PC-9 (cell line): Measurements from ENCODE around the gene SORBS1. TPM values are rescaled to one million over a fixed set of nuclear protein-coding genes. Genes with fewer than 3 reads are reported as not detected.
"Not testable (repeated sequence)": the region's sequence is repeated elsewhere in the genome, so short reads cannot be mapped to it uniquely, and the experiment has no call there.

Experiments
- BruUV-seq: library from RNA; stranded (reverse); fragments of 400-500 nt; replicated peaks from 2 replicates; lab custom pipeline; 2021; lab: Mats Ljungman, UMichigan
- CTCF ChIA-PET: fragments of 300-600 bp; sonication (Branson Sonifier 250); formaldehyde crosslinking; loops from one replicate; lab custom pipeline; 2022; ENCODE audit warnings: antibody characterized with exemption; lab: Charles Lee
- POLR2A ChIA-PET: fragments of 300-600 bp; sonication (Branson Sonifier 250); formaldehyde crosslinking; loops from one replicate; lab custom pipeline; 2022; ENCODE audit warnings: antibody characterized with exemption; ENCODE audit not compliant: unreplicated experiment; lab: Charles Lee
- DNase-seq, 2 experiments: peaks; one replicate each; pipeline versions ENCODE4 v3.0.0 to v3.0.0-alpha.2; 2015 to 2022; ENCODE audit warnings: mixed read lengths in 1 of 2
- H2AFZ ChIP-seq: fragments of 200-600 bp; sonication (generic); 2 replicates; pipeline ENCODE4 v1.8.1; 2017; ENCODE audit warnings: antibody characterized with exemption
- H3F3A ChIP-seq: fragments of 200-600 bp; sonication (generic); 2 replicates; pipeline ENCODE4 v1.8.1; 2017; ENCODE audit warnings: antibody characterized with exemption, mild to moderate bottlenecking, low read depth; ENCODE audit not compliant: insufficient read depth
- H3K27ac ChIP-seq: fragments of 200-600 bp; sonication (generic); 2 replicates; pipeline ENCODE4 v1.6.1; 2016; ENCODE audit warnings: mixed run types
- H3K27me3 ChIP-seq: fragments of 200-600 bp; sonication (generic); 2 replicates; pipeline ENCODE4 v1.6.1; 2016; ENCODE audit warnings: low read depth, mixed run types; ENCODE audit not compliant: insufficient read depth
- H3K36me3 ChIP-seq: fragments of 200-600 bp; sonication (generic); 2 replicates; pipeline ENCODE4 v1.6.1; 2016; ENCODE audit warnings: low read depth, mixed run types
- H3K4me1 ChIP-seq: fragments of 200-600 bp; sonication (generic); replicated peaks from 2 replicates; pipeline ENCODE4 v1.6.1; 2016; ENCODE audit warnings: mixed run types; ENCODE audit not compliant: insufficient read depth
- H3K4me2 ChIP-seq: fragments of 200-600 bp; sonication (generic); 2 replicates; pipeline ENCODE4 v1.6.1; 2017; ENCODE audit warnings: mixed run types
- H3K4me3 ChIP-seq: fragments of 200-600 bp; sonication (generic); 2 replicates; pipeline ENCODE4 v1.6.1; 2016; ENCODE audit warnings: mixed run types
- H3K79me2 ChIP-seq: fragments of 200-600 bp; sonication (generic); 2 replicates; pipeline ENCODE4 v1.6.1; 2017; ENCODE audit warnings: low read depth, mixed run types
- H3K9me2 ChIP-seq: fragments of 200-600 bp; sonication (generic); 2 replicates; pipeline ENCODE4 v1.8.1; 2017; ENCODE audit warnings: mild to moderate bottlenecking; ENCODE audit not compliant: insufficient read depth
- H3K9me3 ChIP-seq: fragments of 200-600 bp; sonication (generic); 2 replicates; pipeline ENCODE4 v1.8.1; 2016; ENCODE audit warnings: low read depth; ENCODE audit not compliant: insufficient read depth
- H4K20me1 ChIP-seq: fragments of 200-600 bp; sonication (generic); 2 replicates; pipeline ENCODE4 v1.8.1; 2017; ENCODE audit not compliant: insufficient read depth
- EZH2 ChIP-seq: fragments of 200-600 bp; sonication (generic); IDR thresholded peaks from 2 replicates; pipeline ENCODE4 v1.8.0; 2017; ENCODE audit warnings: antibody characterized with exemption, low read depth
- intact Hi-C: fragments of 100-400 bp; cut with micrococcal nuclease; formaldehyde crosslinking; loops from one replicate; pipeline ENCODE4 v1.10.0; 2022; ENCODE audit not compliant: unreplicated experiment
- total RNA-seq: library from RNA; stranded (reverse); gene quantifications from 2 replicates; pipeline ENCODE4 v1.2.3, GENCODE V29; 2021
- TF ChIP-seq, protein P1 (sequence below): fragments of 200-600 bp; sonication (generic); conservative IDR thresholded peaks from 2 replicates; pipeline ENCODE4 v1.6.1; 2017; ENCODE audit warnings: mixed run types, antibody characterized with exemption, mild to moderate bottlenecking, moderate library complexity

SORBS1 gene
- total RNA-seq, 1 experiment from 2014 or later, result 5.0 TPM

DNA sequence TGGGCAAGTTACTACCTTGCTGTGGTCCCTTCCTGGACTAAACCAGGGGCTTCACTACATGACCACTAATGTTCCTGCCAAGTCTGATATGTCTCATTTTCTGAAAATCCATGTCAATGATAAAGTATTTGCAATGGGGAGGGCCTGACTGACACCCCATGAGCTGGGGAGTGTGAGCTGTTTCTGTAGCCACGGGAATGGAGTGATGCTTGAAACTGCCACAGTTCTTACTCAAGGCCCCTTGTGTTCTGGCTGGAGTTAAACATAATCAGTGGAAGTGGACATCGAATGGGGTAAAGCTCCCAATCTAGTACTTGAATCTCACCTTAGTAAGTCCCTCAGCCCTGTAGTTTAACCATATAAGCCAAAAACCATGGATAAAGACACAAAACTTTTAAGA lies 208.5 kb downstream of the SORBS1 start:
- ChIA-PET POLR2A (no interaction called here), CTCF (no interaction called here)
- H4K20me1 ChIP-seq, result no peaks in the 10 kb centered on the region
- intact Hi-C loops, result no loop called here
- H3K79me2 ChIP-seq, result no peaks in the 10 kb centered on the region
- H3F3A ChIP-seq, result no peaks in the 10 kb centered on the region
- no peaks in the 10 kb centered on the region for H3K9me3 ChIP-seq
- BruUV-seq, result no TSS peak
- H3K36me3 ChIP-seq, result no peaks in the 10 kb centered on the region
- no peak overlapping the region for H2AFZ ChIP-seq
- no peak overlapping the region for H3K4me3 ChIP-seq
- no peak overlapping the region for H3K4me2 ChIP-seq
- H3K4me1 ChIP-seq, result peaks cover 6% of the 10 kb centered on the region
- H3K27ac ChIP-seq, result no peak overlapping the region
- TF ChIP-seq EZH2, result no peak
- TF ChIP-seq, protein P1, sequence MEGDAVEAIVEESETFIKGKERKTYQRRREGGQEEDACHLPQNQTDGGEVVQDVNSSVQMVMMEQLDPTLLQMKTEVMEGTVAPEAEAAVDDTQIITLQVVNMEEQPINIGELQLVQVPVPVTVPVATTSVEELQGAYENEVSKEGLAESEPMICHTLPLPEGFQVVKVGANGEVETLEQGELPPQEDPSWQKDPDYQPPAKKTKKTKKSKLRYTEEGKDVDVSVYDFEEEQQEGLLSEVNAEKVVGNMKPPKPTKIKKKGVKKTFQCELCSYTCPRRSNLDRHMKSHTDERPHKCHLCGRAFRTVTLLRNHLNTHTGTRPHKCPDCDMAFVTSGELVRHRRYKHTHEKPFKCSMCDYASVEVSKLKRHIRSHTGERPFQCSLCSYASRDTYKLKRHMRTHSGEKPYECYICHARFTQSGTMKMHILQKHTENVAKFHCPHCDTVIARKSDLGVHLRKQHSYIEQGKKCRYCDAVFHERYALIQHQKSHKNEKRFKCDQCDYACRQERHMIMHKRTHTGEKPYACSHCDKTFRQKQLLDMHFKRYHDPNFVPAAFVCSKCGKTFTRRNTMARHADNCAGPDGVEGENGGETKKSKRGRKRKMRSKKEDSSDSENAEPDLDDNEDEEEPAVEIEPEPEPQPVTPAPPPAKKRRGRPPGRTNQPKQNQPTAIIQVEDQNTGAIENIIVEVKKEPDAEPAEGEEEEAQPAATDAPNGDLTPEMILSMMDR, result no peak
- no peaks in the 10 kb centered on the region for H3K27me3 ChIP-seq
- no peak for DNase-seq
- H3K9me2 ChIP-seq, result no peaks in the 10 kb centered on the region

DNA sequence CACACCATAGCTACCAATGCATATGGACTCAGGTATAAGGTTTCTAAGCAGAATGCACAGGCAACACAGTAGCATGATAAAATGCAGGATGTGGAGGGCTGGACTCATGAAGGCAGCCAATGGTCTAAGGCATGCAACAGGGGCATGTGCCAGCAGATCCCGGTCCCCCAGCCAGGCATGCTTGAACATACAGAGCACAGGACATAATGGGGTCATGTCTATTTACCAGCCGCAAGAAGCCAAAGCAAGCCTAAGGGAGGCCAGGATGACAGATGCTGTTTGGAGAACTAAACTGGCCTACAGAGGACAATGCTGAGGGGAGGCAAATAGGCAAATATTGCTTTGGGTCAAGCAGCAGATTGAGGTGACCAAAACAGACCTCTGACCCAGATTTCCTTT lies 210.3 kb downstream of the SORBS1 start:
- H3K36me3 ChIP-seq, result no peaks in the 10 kb centered on the region
- H3K4me1 ChIP-seq, result peaks cover 12% of the 10 kb centered on the region
- TF ChIP-seq, protein P1, result no peak
- no peak for TF ChIP-seq EZH2
- no peaks in the 10 kb centered on the region for H3K27me3 ChIP-seq
- no peak overlapping the region for H3K4me2 ChIP-seq
- peaks cover 5% of the 10 kb centered on the region; the same call in 1 of the 2 replicates for H3F3A ChIP-seq
- no peak overlapping the region for H3K4me3 ChIP-seq
- no peaks in the 10 kb centered on the region for H3K79me2 ChIP-seq
- H4K20me1 ChIP-seq, result no peaks in the 10 kb centered on the region
- H2AFZ ChIP-seq, result no peak overlapping the region
- ChIA-PET POLR2A (no interaction called here), CTCF (no interaction called here)
- BruUV-seq, result no TSS peak
- intact Hi-C loops, result no loop called here
- H3K9me2 ChIP-seq, result no peaks in the 10 kb centered on the region
- no peak overlapping the region for H3K27ac ChIP-seq
- H3K9me3 ChIP-seq, result no peaks in the 10 kb centered on the region
- no peak for DNase-seq

DNA sequence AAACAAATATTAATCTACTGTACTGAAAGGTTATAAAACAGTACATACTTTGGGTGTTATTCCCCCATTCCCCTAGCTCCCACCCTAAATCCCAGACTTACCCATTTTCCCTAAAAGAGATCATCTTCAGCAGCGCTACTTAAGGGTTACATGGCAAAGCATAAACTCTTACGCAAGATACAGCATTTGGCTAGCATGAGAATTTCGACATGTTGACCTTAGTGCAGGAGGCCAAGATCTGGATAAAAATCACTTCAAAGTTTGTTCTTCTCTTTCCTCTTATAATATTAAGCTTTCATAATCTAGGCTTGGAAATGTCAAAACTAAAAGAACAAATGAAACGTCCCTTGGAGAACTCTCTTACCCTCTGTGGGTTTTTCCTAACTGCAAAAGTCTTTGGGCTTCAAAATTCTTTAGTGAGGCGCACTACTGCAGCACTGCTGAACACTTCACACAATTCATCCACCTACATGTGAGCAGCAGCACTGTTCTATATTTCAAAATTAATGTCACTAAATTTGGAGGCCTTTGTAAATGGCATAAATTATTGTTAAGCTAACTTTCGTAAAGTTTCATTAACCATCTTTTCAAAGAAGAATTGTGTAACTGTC lies 210.8 kb downstream of the SORBS1 start:
- ChIA-PET CTCF (no interaction called here), POLR2A (no interaction called here)
- no peaks in the 10 kb centered on the region for H3K9me3 ChIP-seq
- peak in 1 of 2 experiments; percentile 52 for DNase-seq
- no peak overlapping the region for H2AFZ ChIP-seq
- H3K9me2 ChIP-seq, result no peaks in the 10 kb centered on the region
- no peaks in the 10 kb centered on the region for H3K79me2 ChIP-seq
- no peaks in the 10 kb centered on the region for H3K27me3 ChIP-seq
- H3K27ac ChIP-seq, result no peak overlapping the region
- H3K4me2 ChIP-seq, result no peak overlapping the region
- TF ChIP-seq, protein P1, result no peak
- no peak for TF ChIP-seq EZH2
- no peaks in the 10 kb centered on the region for H3K36me3 ChIP-seq
- peaks cover 12% of the 10 kb centered on the region for H3K4me1 ChIP-seq
- no TSS peak for BruUV-seq
- peaks cover 5% of the 10 kb centered on the region; the same call in 1 of the 2 replicates for H3F3A ChIP-seq
- no peaks in the 10 kb centered on the region for H4K20me1 ChIP-seq
- intact Hi-C loops, result no loop called here
- no peak overlapping the region for H3K4me3 ChIP-seq

DNA sequence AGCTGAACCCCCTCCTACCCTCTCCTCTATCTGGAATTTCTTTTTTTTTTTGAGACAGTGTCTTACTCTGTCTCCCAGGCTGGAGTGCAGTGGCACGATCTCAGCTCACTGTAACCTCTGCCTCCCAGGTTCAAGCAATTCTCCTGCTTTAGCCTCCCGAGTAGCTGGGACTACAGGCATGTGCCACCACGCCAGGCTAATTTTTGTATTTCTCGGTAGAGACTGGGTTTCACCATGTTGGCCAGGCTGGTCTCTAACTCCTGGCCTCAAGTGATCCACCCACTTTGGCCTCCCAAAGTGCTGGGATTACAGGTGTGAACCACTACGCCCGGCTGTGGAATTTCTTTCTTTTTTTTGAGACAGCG lies 213.8 kb downstream of the SORBS1 start:
- H3K9me2 ChIP-seq, H4K20me1 ChIP-seq, CTCF ChIA-PET, H3F3A ChIP-seq, H3K27ac ChIP-seq, H3K27me3 ChIP-seq, H3K4me3 ChIP-seq, H3K9me3 ChIP-seq, H3K36me3 ChIP-seq, H3K79me2 ChIP-seq, DNase-seq, H3K4me2 ChIP-seq, POLR2A ChIA-PET, H2AFZ ChIP-seq, BruUV-seq: not testable (repeated sequence)
- intact Hi-C loops, result loop anchor here (5.0 kb wide), 1 partner anchor 85 kb away; no protein-coding TSS in a partner anchor
- peaks cover 12% of the 10 kb centered on the region for H3K4me1 ChIP-seq
